CD4-positive, alpha-beta memory T cell (primary cell): ENCODE results near the gene MTOR. TPM values are rescaled to one million over a fixed set of nuclear protein-coding genes. Genes with fewer than 3 reads are reported as not detected.

Experiments
- CTCF ChIA-PET: fragments of 350-600 bp; sonication (Branson Sonifier 250); formaldehyde crosslinking; loops from one replicate; lab custom pipeline; 2021; ENCODE audit warnings: inconsistent platforms; ENCODE audit not compliant: partially characterized antibody; lab: Charles Lee
- POLR2A ChIA-PET: fragments of 350-600 bp; sonication (Branson Sonifier 250); formaldehyde crosslinking; loops from one replicate; lab custom pipeline; 2021; ENCODE audit not compliant: partially characterized antibody; lab: Charles Lee
- DNase-seq, 5 donors: peaks; one replicate each; pipeline versions ENCODE4 v3.0.0 to v3.0.0-alpha.2; 2020 to 2022; ENCODE audit warnings: mixed read lengths in 1 of 5
- H3K27ac ChIP-seq: one replicate; pipeline ENCODE4 v1.7.0; 2013; ENCODE audit warnings: low read depth, low read length
- H3K27me3 ChIP-seq: 2 replicates; pipeline ENCODE4 v1.7.0; 2013; ENCODE audit warnings: mild to moderate bottlenecking, low read length, moderate library complexity; ENCODE audit not compliant: insufficient read depth
- H3K36me3 ChIP-seq: 2 replicates; pipeline ENCODE4 v1.7.0; 2013; ENCODE audit warnings: mild to moderate bottlenecking, low read length, moderate library complexity; ENCODE audit not compliant: insufficient read depth
- H3K4me1 ChIP-seq: 2 replicates; pipeline ENCODE4 v1.7.0; 2013; ENCODE audit warnings: mild to moderate bottlenecking, low read length, moderate library complexity; ENCODE audit not compliant: insufficient read depth
- H3K4me3 ChIP-seq, 2 donors: one replicate each; pipeline ENCODE4 v1.7.0; 2013; ENCODE audit warnings: low read length in 2 of 2, mild to moderate bottlenecking in 1 of 2
- H3K9me3 ChIP-seq, 2 donors: one replicate each; pipeline ENCODE4 v1.7.0; 2013; ENCODE audit warnings: low read length in 2 of 2, control low read depth in 1 of 2; ENCODE audit not compliant: control insufficient read depth in 1 of 2
- H3K27ac Mint-ChIP-seq, 7 donors: one replicate each; pipeline ENCODE4 v1.8.0; 2020 to 2021; ENCODE audit warnings: mixed read lengths in 7 of 7, mild to moderate bottlenecking in 6 of 7, inconsistent platforms in 3 of 7, moderate library complexity in 3 of 7
- H3K27me3 Mint-ChIP-seq, 2 donors: one replicate each; pipeline ENCODE4 v1.8.0; 2020 to 2021; ENCODE audit warnings: mixed read lengths in 2 of 2
- H3K36me3 Mint-ChIP-seq, 2 donors: one replicate each; pipeline ENCODE4 v1.8.0; 2020 to 2021; ENCODE audit warnings: mixed read lengths in 2 of 2, inconsistent platforms in 1 of 2, mild to moderate bottlenecking in 1 of 2
- H3K4me1 Mint-ChIP-seq, 4 donors: one replicate each; pipeline ENCODE4 v1.8.0; 2020 to 2021; ENCODE audit warnings: mixed read lengths in 4 of 4, mild to moderate bottlenecking in 1 of 4
- H3K4me3 Mint-ChIP-seq, 8 donors: one replicate each; pipeline ENCODE4 v1.8.0; 2020 to 2021; ENCODE audit warnings: mixed read lengths in 8 of 8, mild to moderate bottlenecking in 7 of 8, moderate library complexity in 6 of 8, inconsistent platforms in 3 of 8
- H3K9me3 Mint-ChIP-seq, 8 donors: one replicate each; pipeline ENCODE4 v1.8.0; 2020 to 2021; ENCODE audit warnings: mixed read lengths in 8 of 8, mild to moderate bottlenecking in 5 of 8, inconsistent platforms in 3 of 8, moderate library complexity in 1 of 8
- intact Hi-C: fragments of 100-400 bp; cut with micrococcal nuclease; formaldehyde crosslinking; loops from one replicate; pipeline ENCODE4 v1.15.1; 2023
- polyA plus RNA-seq, 2 donors: library from polyadenylated mRNA; unstranded; fragments of 300-500 nt; fragmentation: Illumina TruSeq; gene quantifications; one replicate each; pipeline ENCODE4 v1.2.3, GENCODE V29; 2021
- total RNA-seq, 2 experiments: library from RNA; stranded (reverse); gene quantifications; one replicate each; pipeline ENCODE4 v1.2.3, GENCODE V29; 2021

Gene MTOR
- total and polyA plus RNA-seq, 4 experiments from 2014 or later: 3.4 to 46.8 (median 25.2) TPM

GRCh38 chr1:11197359-11197758, 65.0 kb downstream of the MTOR start:
- Histone ChIP-seq H3K4me1 (no peaks in the 10 kb centered on the region), H3K36me3 (peaks cover 56% of the 10 kb centered on the region), H3K9me3 (no peaks in the 10 kb centered on the region), H3K27me3 (no peaks in the 10 kb centered on the region), H3K4me3 (no peak overlapping the region), H3K27ac (no peak overlapping the region)
- POLR2A ChIA-PET: interaction anchor here (0.6 kb wide), 1 partner anchor 164 kb away, joined by 4 read pairs; no protein-coding TSS in a partner anchor
- H3K4me3 Mint-ChIP-seq: no peak overlapping the region
- peaks cover 0 to 2% (median 0%) of the 10 kb centered on the region in 4 donors for H3K4me1 Mint-ChIP-seq
- no peaks in the 10 kb centered on the region for H3K9me3 Mint-ChIP-seq
- peaks cover 49 to 69% of the 10 kb centered on the region in 2 donors for H3K36me3 Mint-ChIP-seq
- no peak overlapping the region for H3K27ac Mint-ChIP-seq
- intact Hi-C loops: no loop called here
- no peaks in the 10 kb centered on the region for H3K27me3 Mint-ChIP-seq
- DNase-seq: no peak
- CTCF ChIA-PET: interaction anchor here (1.7 kb wide), 1 partner anchor 45 kb away, joined by 4 read pairs; no protein-coding TSS in a partner anchor

- Mint-ChIP-seq H3K4me3 (no peak overlapping the region), H3K9me3 (no peaks in the 10 kb centered on the region), H3K27me3 (no peaks in the 10 kb centered on the region), H3K4me1 (peaks cover 0 to 2% (median 0%) of the 10 kb centered on the region in 4 donors), H3K27ac (peak overlapping the region in 1 of 7 donors; percentile 12), H3K36me3 (peaks cover 49 to 72% of the 10 kb centered on the region in 2 donors)
- Histone ChIP-seq H3K4me1 (no peaks in the 10 kb centered on the region), H3K27ac (no peak overlapping the region), H3K9me3 (no peaks in the 10 kb centered on the region), H3K36me3 (peaks cover 59% of the 10 kb centered on the region), H3K27me3 (no peaks in the 10 kb centered on the region), H3K4me3 (no peak overlapping the region)
- no peak for DNase-seq
- intact Hi-C loops: no loop called here
- ChIA-PET POLR2A (interaction anchor here (0.6 kb wide), 1 partner anchor 164 kb away, joined by 4 read pairs; no protein-coding TSS in a partner anchor), CTCF (interaction anchor here (1.7 kb wide), 1 partner anchor 45 kb away, joined by 4 read pairs; no protein-coding TSS in a partner anchor)
Measured at GRCh38 chr1:11196945-11197344, 65.4 kb downstream of the MTOR start.

- H3K27ac ChIP-seq: no peak overlapping the region
- intact Hi-C loops: no loop called here
- Mint-ChIP-seq H3K36me3 (peaks cover 55 to 81% of the 10 kb centered on the region in 2 donors), H3K9me3 (no peaks in the 10 kb centered on the region), H3K27me3 (no peaks in the 10 kb centered on the region), H3K4me3 (no peak overlapping the region), H3K27ac (no peak overlapping the region), H3K4me1 (peaks cover 0 to 2% (median 0%) of the 10 kb centered on the region in 4 donors)
- peaks cover 71% of the 10 kb centered on the region for H3K36me3 ChIP-seq
- H3K9me3 ChIP-seq: no peaks in the 10 kb centered on the region
- H3K4me3 ChIP-seq: no peak overlapping the region
- ChIA-PET POLR2A (no interaction called here), CTCF (interaction anchor here (0.5 kb wide), 1 partner anchor 450 kb away, joined by 3 read pairs; no protein-coding TSS in a partner anchor)
- no peaks in the 10 kb centered on the region for H3K27me3 ChIP-seq
- DNase-seq: no peak
- no peaks in the 10 kb centered on the region for H3K4me1 ChIP-seq
Measured at GRCh38 chr1:11194407-11195176, 67.8 kb downstream of the MTOR start.

GRCh38 chr1:11193376-11193775, 69.0 kb downstream of the MTOR start:
- no peaks in the 10 kb centered on the region for H3K27me3 ChIP-seq
- ChIA-PET POLR2A (no interaction called here), CTCF (interaction anchor here (0.8 kb wide), 1 partner anchor 17 kb away, joined by 3 read pairs; no protein-coding TSS in a partner anchor)
- no peaks in the 10 kb centered on the region for H3K4me1 ChIP-seq
- H3K36me3 ChIP-seq: peaks cover 62% of the 10 kb centered on the region
- H3K9me3 Mint-ChIP-seq: no peaks in the 10 kb centered on the region
- peaks cover 0 to 2% (median 0%) of the 10 kb centered on the region in 4 donors for H3K4me1 Mint-ChIP-seq
- H3K9me3 ChIP-seq: no peaks in the 10 kb centered on the region
- no peak overlapping the region for H3K27ac ChIP-seq
- intact Hi-C loops: no loop called here
- H3K4me3 Mint-ChIP-seq: no peak overlapping the region
- H3K36me3 Mint-ChIP-seq: peaks cover 53 to 82% of the 10 kb centered on the region in 2 donors
- no peaks in the 10 kb centered on the region for H3K27me3 Mint-ChIP-seq
- no peak for DNase-seq
- peak overlapping the region in 1 of 7 donors; percentile 58 for H3K27ac Mint-ChIP-seq
- no peak overlapping the region for H3K4me3 ChIP-seq

- intact Hi-C loops: no loop called here
- Mint-ChIP-seq H3K27ac (peak within 1 kb of the TSS in 3 of 7 donors; percentile 13 to 48 (median 24)), H3K27me3 (no peaks in the 10 kb centered on the region), H3K36me3 (peaks cover 37 to 69% of the 10 kb centered on the region in 2 donors), H3K4me3 (no peak within 1 kb of the TSS), H3K4me1 (peaks cover 0 to 5% (median 0%) of the 10 kb centered on the region in 4 donors), H3K9me3 (no peaks in the 10 kb centered on the region)
- Histone ChIP-seq H3K27me3 (no peaks in the 10 kb centered on the region), H3K4me3 (no peak within 1 kb of the TSS), H3K4me1 (no peaks in the 10 kb centered on the region), H3K9me3 (no peaks in the 10 kb centered on the region), H3K36me3 (peaks cover 38% of the 10 kb centered on the region), H3K27ac (no peak within 1 kb of the TSS)
- POLR2A ChIA-PET: no interaction called here
- DNase-seq: no peak
- CTCF ChIA-PET: no interaction called here
Measured at GRCh38 chr1:11188858-11189451, 73.4 kb downstream of the MTOR start, which contains the start of gene ANGPTL7. Gene ANGPTL7, plus strand, starts transcription at chr1:11189355. Its CDS starts 225 bp downstream, at chr1:11189580.

- Mint-ChIP-seq H3K27me3 (no peaks in the 10 kb centered on the region), H3K36me3 (peaks cover 37 to 63% of the 10 kb centered on the region in 2 donors), H3K27ac (peak overlapping the region in 1 of 7 donors; percentile 13), H3K4me3 (no peak overlapping the region), H3K4me1 (peaks cover 0 to 5% (median 0%) of the 10 kb centered on the region in 4 donors), H3K9me3 (no peaks in the 10 kb centered on the region)
- intact Hi-C loops: no loop called here
- Histone ChIP-seq H3K36me3 (peaks cover 32% of the 10 kb centered on the region), H3K4me3 (no peak overlapping the region), H3K27ac (no peak overlapping the region), H3K4me1 (no peaks in the 10 kb centered on the region), H3K9me3 (no peaks in the 10 kb centered on the region), H3K27me3 (no peaks in the 10 kb centered on the region)
- ChIA-PET POLR2A (interaction anchor here (0.6 kb wide), 2 partner anchors 396 to 1102 kb away, joined by 3 to 4 read pairs; no protein-coding TSS in a partner anchor), CTCF (interaction anchor here (2.2 kb wide), 1 partner anchor 151 kb away, joined by 13 read pairs; no protein-coding TSS in a partner anchor)
- DNase-seq: no peak
Measured at GRCh38 chr1:11188381-11188780, 74.0 kb downstream of the MTOR start.
